A549 (cell line): Measurements from ENCODE around the gene AMN1.

ENCODE experiments used
- CHD2 ChIP-seq: fragments of 150-350 bp; IDR thresholded peaks from 2 replicates; pipeline ENCODE4 v1.6.1; 2014; ENCODE audit warnings: low read length; ENCODE audit not compliant: partially characterized antibody
- POLR2A ChIP-seq: IDR thresholded peaks from 2 replicates; pipeline ENCODE4 v1.6.1; 2012; ENCODE audit warnings: mild to moderate bottlenecking, low read length

DNA sequence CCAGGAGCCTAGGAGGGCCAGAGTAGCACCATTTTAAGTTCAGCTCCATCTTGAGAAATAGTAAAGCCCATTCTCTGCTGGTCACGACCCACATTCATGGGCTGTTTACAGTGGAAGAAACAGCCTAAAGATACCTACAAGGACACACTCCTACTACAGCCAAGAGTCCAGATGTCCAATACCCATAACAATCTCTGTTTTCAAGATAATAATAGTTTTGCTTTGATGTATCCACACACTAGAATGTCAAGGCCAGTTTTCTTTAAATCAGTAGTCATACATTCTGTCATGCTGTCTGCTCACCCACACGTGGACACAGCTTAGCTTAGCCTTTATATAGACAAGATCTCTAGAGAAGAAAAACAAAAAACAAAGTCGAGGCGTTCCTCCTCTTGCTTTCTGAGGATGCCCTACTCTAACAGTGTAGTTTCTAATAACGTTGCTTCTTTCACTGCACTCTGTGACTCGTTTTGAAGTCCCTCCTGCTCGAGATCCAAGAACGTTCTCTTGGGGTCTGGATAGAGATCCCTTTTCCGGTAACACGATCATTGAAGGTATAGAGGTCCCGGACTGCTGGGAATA lies 87.2 kb downstream of the AMN1 start:
- TF ChIP-seq CHD2 (no peak), POLR2A (no peak)
